GM23248 (cell line): ENCODE measurements around the gene GABBR2. TPM values are rescaled to one million over a fixed set of nuclear protein-coding genes. Genes with fewer than 3 reads are reported as not detected.

ENCODE experiments used
- DNase-seq: peaks from one replicate; pipeline ENCODE4 v3.0.0-alpha.2; 2015
- H2AFZ ChIP-seq: fragments of 200-600 bp; sonication (generic); 2 replicates; pipeline ENCODE4 v1.6.1; 2016; ENCODE audit warnings: antibody characterized with exemption
- H3F3A ChIP-seq: fragments of 200-600 bp; sonication (generic); 2 replicates; pipeline ENCODE4 v1.6.1; 2016; ENCODE audit warnings: mild to moderate bottlenecking, antibody characterized with exemption, mixed run types; ENCODE audit not compliant: insufficient read depth
- H3K27ac ChIP-seq: fragments of 200-600 bp; sonication (generic); 2 replicates; pipeline ENCODE4 v1.5.1; 2016; ENCODE audit warnings: mild to moderate bottlenecking
- H3K27me3 ChIP-seq: fragments of 200-600 bp; sonication (generic); replicated peaks from 2 replicates; pipeline ENCODE4 v1.6.1; 2016; ENCODE audit warnings: mild to moderate bottlenecking; ENCODE audit not compliant: insufficient read depth
- H3K36me3 ChIP-seq: fragments of 200-600 bp; sonication (generic); 2 replicates; pipeline ENCODE4 v1.6.1; 2016; ENCODE audit warnings: low read depth, mild to moderate bottlenecking
- H3K4me1 ChIP-seq: fragments of 200-600 bp; sonication (generic); 2 replicates; pipeline ENCODE4 v1.6.1; 2016; ENCODE audit warnings: mild to moderate bottlenecking; ENCODE audit not compliant: insufficient read depth
- H3K4me2 ChIP-seq: fragments of 200-600 bp; sonication (generic); one replicate; pipeline ENCODE4 v1.6.1; 2016; ENCODE audit warnings: mild to moderate bottlenecking; ENCODE audit not compliant: unreplicated experiment
- H3K4me3 ChIP-seq: fragments of 200-600 bp; sonication (generic); 2 replicates; pipeline ENCODE4 v1.5.1; 2016; ENCODE audit warnings: mild to moderate bottlenecking
- H3K79me2 ChIP-seq: fragments of 200-600 bp; sonication (generic); 2 replicates; pipeline ENCODE4 v1.6.1; 2016; ENCODE audit warnings: mild to moderate bottlenecking; ENCODE audit not compliant: insufficient read depth
- H3K9ac ChIP-seq: fragments of 200-600 bp; sonication (generic); 2 replicates; pipeline ENCODE4 v1.6.1; 2016; ENCODE audit warnings: mild to moderate bottlenecking
- H3K9me2 ChIP-seq: fragments of 200-600 bp; sonication (generic); 2 replicates; pipeline ENCODE4 v1.6.1; 2016; ENCODE audit warnings: mixed run types, mild to moderate bottlenecking, moderate library complexity; ENCODE audit not compliant: insufficient read depth
- H3K9me3 ChIP-seq: fragments of 200-600 bp; sonication (generic); one replicate; pipeline ENCODE4 v1.6.1; 2017; ENCODE audit warnings: low read depth
- H4K20me1 ChIP-seq: fragments of 200-600 bp; sonication (generic); 2 replicates; pipeline ENCODE4 v1.6.0; 2016; ENCODE audit not compliant: insufficient read depth
- EZH2 ChIP-seq: fragments of 200-600 bp; sonication (generic); IDR thresholded peaks from 2 replicates; pipeline ENCODE4 v1.6.1; 2018; ENCODE audit warnings: antibody characterized with exemption, mild to moderate bottlenecking; ENCODE audit not compliant: insufficient read depth, poor library complexity, severe bottlenecking
- EZH2phosphoT487 ChIP-seq: fragments of 200-600 bp; sonication (generic); IDR thresholded peaks from 2 replicates; pipeline ENCODE4 v1.6.1; 2018; ENCODE audit warnings: antibody characterized with exemption, moderate library complexity, mild to moderate bottlenecking, low read depth; ENCODE audit not compliant: insufficient read depth
- WGBS, 2 experiments: methylation state at CpG; one replicate each; pipeline ENCODE4 v1.1.6; 2015 to 2017; ENCODE audit warnings: low lambda C conversion rate in 2 of 2, low coverage in 1 of 2; ENCODE audit errors: missing lambda C conversion rate in 2 of 2; 5-methylcytosine and 5-hydroxymethylcytosine counted together
- in situ Hi-C: fragments of 300-500 bp; cut with MboI; formaldehyde crosslinking; loops from 2 replicates; pipeline ENCODE4 v1.15.0; 2020
- polyA plus RNA-seq: library from polyadenylated mRNA; unstranded; fragments of >200 nt; fragmentation: Nextera tagmentation; extraction: Ambion mirVana; gene quantifications from 2 replicates; pipeline ENCODE4 v1.2.1, GENCODE V29; 2016
- total RNA-seq: library from RNA; depleted of rRNA; stranded (reverse); fragments of >200 nt; shearing (Covaris generic); gene quantifications from 2 replicates; pipeline ENCODE4 v1.2.3, GENCODE V29; 2014

GABBR2 gene
- total and polyA plus RNA-seq, 2 experiments from 2014 or later = 7.5 to 13.4 TPM

DNA sequence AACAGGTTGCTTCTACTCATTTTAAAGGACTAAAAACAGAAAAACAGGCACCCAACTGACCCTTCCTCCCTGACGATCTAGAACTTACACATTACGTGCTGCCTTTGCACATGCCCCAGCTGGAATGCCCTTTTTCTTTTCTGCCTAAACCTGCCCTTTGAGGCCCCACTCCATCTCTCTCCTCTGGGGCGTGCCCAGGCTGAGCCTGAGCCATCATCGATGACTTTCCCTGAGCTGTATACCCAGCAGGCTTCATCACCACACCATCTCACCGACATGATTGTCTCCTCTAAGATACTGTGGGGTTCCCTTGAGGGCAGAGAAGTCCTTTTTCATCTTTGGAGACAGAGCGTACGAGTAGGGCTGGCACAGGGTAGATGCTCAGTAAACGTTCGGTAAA, 24.1 kb upstream of the GABBR2 start:
- in situ Hi-C loops = no loop called here
- WGBS, 2 experiments = 97 to 99% methylated on average over 9 of the region's 9 CpGs
- Histone ChIP-seq H3F3A (no peaks in the 10 kb centered on the region), H3K27me3 (no peaks in the 10 kb centered on the region), H3K4me1 (no peaks in the 10 kb centered on the region), H4K20me1 (no peaks in the 10 kb centered on the region), H3K79me2 (no peaks in the 10 kb centered on the region), H3K36me3 (no peaks in the 10 kb centered on the region), H3K4me2 (no peak overlapping the region), H3K4me3 (no peak overlapping the region), H3K9ac (no peak overlapping the region), H3K27ac (no peak overlapping the region), H3K9me3 (no peaks in the 10 kb centered on the region), H2AFZ (no peak overlapping the region), H3K9me2 (no peaks in the 10 kb centered on the region)
- TF ChIP-seq EZH2phosphoT487 = no peak
- no peak for TF ChIP-seq EZH2
- no peak for DNase-seq

DNA sequence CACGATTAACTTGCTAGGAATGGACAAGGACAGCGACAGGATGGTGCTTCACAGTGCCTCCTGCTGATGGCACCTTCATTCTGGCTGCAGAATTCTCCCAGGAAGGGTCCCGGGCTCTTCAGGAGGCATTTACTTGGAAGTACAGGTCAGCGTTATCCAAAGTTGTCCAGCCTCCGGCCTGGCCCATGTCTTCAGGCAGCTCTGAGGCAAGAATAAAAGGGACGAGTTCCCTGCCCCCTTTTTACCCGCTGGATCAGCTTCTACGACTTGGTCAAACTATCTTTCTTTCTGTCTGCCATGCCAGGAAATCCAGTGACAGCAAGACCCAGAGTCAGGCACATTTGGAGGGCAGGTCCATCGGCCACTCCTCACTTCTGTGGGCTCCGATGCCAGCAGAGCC, 23.4 kb upstream of the GABBR2 start:
- WGBS, 2 experiments = 77 to 85% methylated on average over 10 of the region's 10 CpGs
- H3K27ac ChIP-seq = no peak overlapping the region
- no peak overlapping the region for H3K4me2 ChIP-seq
- H3K36me3 ChIP-seq = no peaks in the 10 kb centered on the region
- no peaks in the 10 kb centered on the region for H3K9me2 ChIP-seq
- in situ Hi-C loops = no loop called here
- peaks cover 2% of the 10 kb centered on the region for H3K4me1 ChIP-seq
- H3K9me3 ChIP-seq = no peaks in the 10 kb centered on the region
- no peak overlapping the region for H3K9ac ChIP-seq
- TF ChIP-seq EZH2phosphoT487 (no peak), EZH2 (no peak)
- no peaks in the 10 kb centered on the region for H3K79me2 ChIP-seq
- DNase-seq = no peak
- H3F3A ChIP-seq = no peaks in the 10 kb centered on the region
- no peaks in the 10 kb centered on the region for H4K20me1 ChIP-seq
- H3K27me3 ChIP-seq = no peaks in the 10 kb centered on the region
- H3K4me3 ChIP-seq = no peak overlapping the region
- no peak overlapping the region for H2AFZ ChIP-seq

DNA sequence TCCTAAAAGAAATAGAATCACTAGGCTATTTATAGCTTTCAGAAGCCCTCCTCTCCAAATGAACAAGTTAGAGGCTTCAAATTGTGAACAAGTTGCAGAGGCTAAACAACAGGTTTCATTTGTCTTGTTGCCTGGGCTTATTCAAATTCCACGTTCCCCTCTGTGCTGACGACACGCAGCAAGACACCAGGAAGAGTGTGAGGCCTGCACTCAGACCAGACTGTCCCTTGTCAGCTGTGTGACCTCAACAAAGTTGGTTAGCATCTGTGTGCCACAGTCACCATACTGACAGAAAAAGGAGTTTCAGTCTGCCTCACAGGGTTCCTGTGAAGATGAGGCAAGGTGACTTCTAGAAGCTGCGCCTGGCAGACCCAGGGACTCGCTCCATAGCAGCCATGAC, 22.1 kb upstream of the GABBR2 start:
- Histone ChIP-seq H3K9me3 (no peaks in the 10 kb centered on the region), H2AFZ (no peak overlapping the region), H3K79me2 (no peaks in the 10 kb centered on the region), H3K4me1 (peaks cover 9% of the 10 kb centered on the region), H3K9ac (no peak overlapping the region), H4K20me1 (no peaks in the 10 kb centered on the region), H3K36me3 (no peaks in the 10 kb centered on the region), H3K9me2 (no peaks in the 10 kb centered on the region), H3K4me3 (no peak overlapping the region), H3K27ac (no peak overlapping the region), H3K4me2 (no peak overlapping the region), H3K27me3 (peaks cover 3% of the 10 kb centered on the region; the same call in 1 of the 2 replicates), H3F3A (peaks cover 5% of the 10 kb centered on the region; the same call in 1 of the 2 replicates)
- in situ Hi-C loops = no loop called here
- 77% methylated on average over 5 of the region's 5 CpGs for WGBS, 2 experiments
- no peak for DNase-seq
- TF ChIP-seq EZH2phosphoT487 (no peak), EZH2 (no peak)

DNA sequence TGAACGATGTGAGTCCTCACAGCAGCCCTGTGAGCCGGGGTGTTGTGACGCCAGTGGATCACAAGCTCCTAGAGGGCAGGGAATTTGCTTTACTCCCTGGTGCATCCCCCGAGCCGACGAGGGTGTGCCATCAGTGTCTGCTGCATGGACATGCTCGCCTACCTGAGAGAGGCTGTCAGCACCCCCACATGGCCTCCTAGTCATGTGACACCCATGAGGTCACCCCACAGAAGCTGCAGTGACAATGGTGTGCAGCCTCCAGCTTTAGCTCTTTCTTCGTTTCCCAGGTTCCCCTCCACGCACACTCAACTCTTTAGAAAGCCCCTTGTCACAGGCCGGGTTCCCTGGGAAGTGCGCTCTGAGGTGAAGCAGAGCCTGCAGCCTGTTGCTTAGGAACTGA, 19.8 kb upstream of the GABBR2 start:
- Histone ChIP-seq H3K27ac (no peak overlapping the region), H4K20me1 (no peaks in the 10 kb centered on the region), H3K9me2 (no peaks in the 10 kb centered on the region), H2AFZ (no peak overlapping the region), H3K9me3 (no peaks in the 10 kb centered on the region), H3F3A (peaks cover 5% of the 10 kb centered on the region; the same call in 1 of the 2 replicates), H3K36me3 (no peaks in the 10 kb centered on the region), H3K9ac (no peak overlapping the region), H3K4me3 (no peak overlapping the region), H3K79me2 (no peaks in the 10 kb centered on the region), H3K27me3 (peaks cover 12% of the 10 kb centered on the region; the same call in 1 of the 2 replicates), H3K4me1 (peaks cover 9% of the 10 kb centered on the region), H3K4me2 (no peak overlapping the region)
- DNase-seq = no peak
- no peak for TF ChIP-seq EZH2phosphoT487
- no peak for TF ChIP-seq EZH2
- WGBS, 2 experiments = 74 to 83% methylated on average over 11 of the region's 11 CpGs
- in situ Hi-C loops = no loop called here

DNA sequence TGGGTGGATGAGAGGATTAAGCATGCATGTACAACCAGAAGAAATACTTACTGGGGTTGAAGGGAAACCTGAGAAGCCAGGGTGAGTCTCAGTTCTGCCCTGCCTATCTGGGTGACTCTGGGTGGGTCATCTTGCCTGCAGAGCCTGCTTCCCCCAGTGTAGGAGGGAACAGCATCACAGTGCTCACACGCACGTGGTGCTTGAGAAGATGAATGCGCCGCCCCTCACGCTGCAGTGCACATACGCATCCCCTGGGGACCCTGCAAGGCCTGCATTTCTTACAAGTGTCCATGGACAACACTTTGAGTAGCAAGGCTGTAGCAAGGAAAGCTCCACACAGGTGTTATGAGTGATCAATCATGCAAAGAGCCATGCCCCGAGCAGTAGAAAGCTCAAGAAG, 18.7 kb upstream of the GABBR2 start:
- no peaks in the 10 kb centered on the region for H3K9me2 ChIP-seq
- H3K4me3 ChIP-seq = no peak overlapping the region
- DNase-seq = no peak
- no peak overlapping the region for H3K4me2 ChIP-seq
- in situ Hi-C loops = no loop called here
- no peak for TF ChIP-seq EZH2
- no peak for TF ChIP-seq EZH2phosphoT487
- H3K27ac ChIP-seq = no peak overlapping the region
- H3K79me2 ChIP-seq = no peaks in the 10 kb centered on the region
- peaks cover 12% of the 10 kb centered on the region; the same call in 1 of the 2 replicates for H3K27me3 ChIP-seq
- peaks cover 9% of the 10 kb centered on the region for H3K4me1 ChIP-seq
- no peaks in the 10 kb centered on the region for H3K9me3 ChIP-seq
- no peak overlapping the region for H2AFZ ChIP-seq
- H4K20me1 ChIP-seq = no peaks in the 10 kb centered on the region
- peaks cover 5% of the 10 kb centered on the region; the same call in 1 of the 2 replicates for H3F3A ChIP-seq
- H3K36me3 ChIP-seq = no peaks in the 10 kb centered on the region
- 39 to 45% methylated on average over 7 of the region's 7 CpGs for WGBS, 2 experiments
- no peak overlapping the region for H3K9ac ChIP-seq
